Activated CD8-positive, alpha-beta memory T cell treated with anti-CD3 and anti-CD28 coated beads, Interleukin-2, amount 10 ng/mL, durations not matched to agents 7 days and 5 days (primary cell): Measurements from ENCODE around the gene TGFBI. TPM values are rescaled to one million over a fixed set of nuclear protein-coding genes. Genes with fewer than 3 reads are reported as not detected.

Experiments
- ATAC-seq: fragments of 150-1000 bp; cut with Tn5 transposase; one replicate; pipeline ENCODE4 v1.10.0; 2021; ENCODE audit warnings: moderate library complexity
- CTCF ChIA-PET: fragments of 350-600 bp; sonication (Branson Sonifier 250); formaldehyde crosslinking; loops from one replicate; lab custom pipeline; 2021; ENCODE audit warnings: antibody characterized with exemption; lab: Charles Lee
- DNase-seq: peaks from one replicate; pipeline ENCODE4 v3.0.0-alpha.2; 2020
- H3K27ac Mint-ChIP-seq: one replicate; pipeline ENCODE4 v1.8.0; 2021; ENCODE audit warnings: mild to moderate bottlenecking, mixed read lengths
- H3K27me3 Mint-ChIP-seq: one replicate; pipeline ENCODE4 v1.8.0; 2021; ENCODE audit warnings: mixed read lengths
- H3K36me3 Mint-ChIP-seq: one replicate; pipeline ENCODE4 v1.8.0; 2021; ENCODE audit warnings: mild to moderate bottlenecking, mixed read lengths
- H3K4me1 Mint-ChIP-seq: one replicate; pipeline ENCODE4 v1.8.0; 2021; ENCODE audit warnings: mixed read lengths
- H3K4me3 Mint-ChIP-seq: one replicate; pipeline ENCODE4 v1.8.0; 2021; ENCODE audit warnings: mild to moderate bottlenecking, moderate library complexity, mixed read lengths
- H3K9me3 Mint-ChIP-seq: one replicate; pipeline ENCODE4 v1.8.0; 2022; ENCODE audit warnings: low read depth, mixed read lengths
- total RNA-seq, 2 experiments: library from RNA; stranded (reverse); gene quantifications; one replicate each; pipeline ENCODE4 v1.2.3, GENCODE V29; 2021

The TGFBI gene
- total RNA-seq, 2 experiments from 2014 or later: 0.26 to 0.42 TPM

DNA sequence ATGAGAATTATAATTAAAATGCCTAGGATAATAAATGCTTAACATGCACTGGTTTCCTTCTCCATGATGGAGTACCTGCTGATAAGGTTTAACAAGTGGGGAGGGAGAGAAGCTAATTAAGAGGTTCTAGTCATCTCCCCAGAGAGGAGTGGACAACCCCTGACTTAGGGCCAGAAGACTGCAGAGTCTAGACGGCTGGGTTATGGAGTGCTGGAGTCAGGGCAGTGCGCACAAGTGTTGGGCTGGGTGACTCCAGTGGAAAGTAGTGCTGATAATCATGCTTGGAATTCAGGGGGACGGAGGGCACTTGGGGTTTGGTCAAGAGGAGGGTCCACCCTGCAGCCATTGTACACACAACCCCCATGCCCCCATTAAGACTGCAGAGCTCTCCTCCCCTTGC, 32.8 kb upstream of the TGFBI start:
- peaks cover 21% of the 10 kb centered on the region for H3K27me3 Mint-ChIP-seq
- H3K36me3 Mint-ChIP-seq: no peaks in the 10 kb centered on the region
- ATAC-seq (no peak), DNase-seq (no peak)
- no peaks in the 10 kb centered on the region for H3K9me3 Mint-ChIP-seq
- CTCF ChIA-PET: no interaction called here
- H3K27ac Mint-ChIP-seq: no peak overlapping the region
- H3K4me3 Mint-ChIP-seq: no peak overlapping the region
- no peaks in the 10 kb centered on the region for H3K4me1 Mint-ChIP-seq

DNA sequence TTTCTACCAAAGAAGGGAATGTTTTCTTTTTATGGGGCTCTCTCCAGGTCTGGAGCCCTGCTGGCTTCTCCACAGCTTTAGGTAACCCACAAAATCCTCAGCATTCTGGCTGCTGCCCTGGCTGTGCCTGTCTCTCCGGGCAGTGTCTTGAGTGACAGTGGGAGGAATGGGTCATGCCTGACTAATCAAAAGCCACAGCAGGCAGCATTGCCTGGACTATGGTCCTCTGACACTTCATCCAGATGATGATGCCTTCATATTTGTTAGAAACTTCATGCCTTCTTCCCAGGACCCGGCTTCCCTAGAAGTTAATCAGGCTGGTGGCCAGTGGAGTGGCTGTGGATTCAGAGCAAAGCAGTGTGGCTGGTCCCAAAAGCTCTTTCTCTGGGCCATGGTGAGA, 32.2 kb upstream of the TGFBI start:
- no peak for DNase-seq
- H3K9me3 Mint-ChIP-seq: no peaks in the 10 kb centered on the region
- no peaks in the 10 kb centered on the region for H3K4me1 Mint-ChIP-seq
- ATAC-seq: no peak
- H3K4me3 Mint-ChIP-seq: no peak overlapping the region
- CTCF ChIA-PET: no interaction called here
- peaks cover 22% of the 10 kb centered on the region for H3K27me3 Mint-ChIP-seq
- H3K27ac Mint-ChIP-seq: no peak overlapping the region
- H3K36me3 Mint-ChIP-seq: no peaks in the 10 kb centered on the region

DNA sequence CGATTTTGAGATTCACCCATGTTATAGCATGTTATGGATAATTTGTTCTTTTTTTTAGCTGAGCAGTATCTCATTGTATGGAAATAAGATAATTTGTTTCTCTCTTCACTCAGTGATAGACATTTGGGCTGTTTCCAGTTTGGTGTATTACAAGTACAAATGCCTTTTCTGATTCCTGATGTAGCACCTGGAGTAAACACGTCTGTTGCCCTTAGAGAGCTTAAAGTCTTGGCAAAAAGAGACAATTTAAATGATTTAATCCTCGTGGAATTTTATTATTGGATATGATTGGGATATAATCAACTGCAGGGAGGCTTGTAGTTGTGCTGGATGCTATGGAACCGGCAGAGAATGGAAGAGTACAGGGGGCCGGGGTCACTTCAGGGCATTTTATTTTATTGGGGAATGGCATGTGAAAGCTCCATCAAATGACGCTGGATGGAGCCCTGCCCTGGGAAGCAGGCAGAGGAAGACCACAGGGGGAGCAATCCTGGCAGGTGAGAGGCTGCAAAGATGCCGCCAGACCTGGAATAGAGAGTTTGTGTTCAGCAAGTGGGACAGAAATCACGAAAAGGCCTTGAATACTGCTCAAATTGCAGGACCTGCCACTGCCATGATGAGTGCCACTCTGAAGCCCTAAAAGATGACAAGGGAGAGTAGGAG, 31.0 kb upstream of the TGFBI start:
- H3K9me3 Mint-ChIP-seq: no peaks in the 10 kb centered on the region
- no peak for ATAC-seq
- H3K4me3 Mint-ChIP-seq: no peak overlapping the region
- H3K27me3 Mint-ChIP-seq: peaks cover 29% of the 10 kb centered on the region
- no peak for DNase-seq
- no peaks in the 10 kb centered on the region for H3K36me3 Mint-ChIP-seq
- no peak overlapping the region for H3K27ac Mint-ChIP-seq
- H3K4me1 Mint-ChIP-seq: no peaks in the 10 kb centered on the region
- CTCF ChIA-PET: no interaction called here

DNA sequence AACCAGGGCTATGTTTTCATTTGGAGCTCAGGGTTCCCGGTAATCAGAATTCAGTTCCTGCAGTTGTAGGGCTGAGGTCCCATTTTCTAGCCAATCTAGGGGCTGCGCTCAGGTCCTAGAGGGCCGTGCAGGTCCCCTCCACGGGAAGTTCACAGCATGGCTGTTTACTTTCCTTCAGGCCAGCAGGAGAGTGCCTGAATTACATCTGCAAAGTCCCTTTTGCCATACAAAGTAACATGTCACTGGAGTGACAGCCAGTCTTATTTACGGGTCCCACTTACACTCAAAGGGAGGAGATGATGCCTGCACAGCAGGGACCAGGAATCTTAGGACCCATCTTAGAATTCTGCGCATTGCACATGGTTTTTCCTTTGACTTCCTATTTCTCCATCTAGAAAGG, 29.9 kb upstream of the TGFBI start:
- H3K9me3 Mint-ChIP-seq: no peaks in the 10 kb centered on the region
- H3K4me3 Mint-ChIP-seq: no peak overlapping the region
- H3K27ac Mint-ChIP-seq: no peak overlapping the region
- H3K4me1 Mint-ChIP-seq: no peaks in the 10 kb centered on the region
- H3K27me3 Mint-ChIP-seq: peaks cover 23% of the 10 kb centered on the region
- CTCF ChIA-PET: no interaction called here
- DNase-seq (no peak), ATAC-seq (no peak)
- no peaks in the 10 kb centered on the region for H3K36me3 Mint-ChIP-seq

DNA sequence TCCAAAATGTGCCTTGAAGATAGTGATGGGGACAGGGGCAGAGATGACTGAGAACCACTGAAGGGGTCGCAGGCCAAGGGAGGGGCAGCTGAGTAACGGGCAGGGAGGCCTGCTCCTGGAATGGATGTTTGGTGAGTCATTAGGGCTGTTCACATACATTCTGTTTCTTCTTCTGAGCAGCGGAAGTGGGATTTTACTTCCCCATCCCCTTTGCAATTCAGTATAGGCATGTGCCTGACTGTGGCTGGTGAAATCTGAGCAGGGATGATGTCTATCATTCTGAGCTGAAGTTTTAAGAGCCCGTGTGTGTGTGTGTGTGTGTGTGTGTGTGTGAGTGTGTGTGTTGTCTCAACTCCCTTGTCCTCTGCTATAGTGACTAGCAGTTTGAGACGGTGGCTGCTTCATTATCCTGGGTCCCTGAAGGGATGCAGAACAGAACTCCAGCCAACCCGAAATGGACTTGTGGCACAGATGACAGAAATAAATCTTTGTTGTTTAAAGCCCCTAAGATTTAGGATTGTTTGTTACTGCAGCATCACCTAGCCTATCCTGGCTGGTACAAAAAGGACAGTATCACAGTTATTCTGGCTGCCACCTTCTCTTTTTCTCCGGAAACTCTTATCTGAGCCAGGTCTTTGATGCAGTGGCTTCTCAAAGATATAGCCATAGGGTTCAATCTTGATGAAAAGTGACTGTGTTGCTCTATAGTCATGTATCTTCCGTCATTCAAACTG, 29.2 kb upstream of the TGFBI start:
- peaks cover 20% of the 10 kb centered on the region for H3K27me3 Mint-ChIP-seq
- no peaks in the 10 kb centered on the region for H3K4me1 Mint-ChIP-seq
- DNase-seq: no peak
- no peak overlapping the region for H3K4me3 Mint-ChIP-seq
- no peak for ATAC-seq
- CTCF ChIA-PET: no interaction called here
- H3K36me3 Mint-ChIP-seq: no peaks in the 10 kb centered on the region
- no peaks in the 10 kb centered on the region for H3K9me3 Mint-ChIP-seq
- no peak overlapping the region for H3K27ac Mint-ChIP-seq

DNA sequence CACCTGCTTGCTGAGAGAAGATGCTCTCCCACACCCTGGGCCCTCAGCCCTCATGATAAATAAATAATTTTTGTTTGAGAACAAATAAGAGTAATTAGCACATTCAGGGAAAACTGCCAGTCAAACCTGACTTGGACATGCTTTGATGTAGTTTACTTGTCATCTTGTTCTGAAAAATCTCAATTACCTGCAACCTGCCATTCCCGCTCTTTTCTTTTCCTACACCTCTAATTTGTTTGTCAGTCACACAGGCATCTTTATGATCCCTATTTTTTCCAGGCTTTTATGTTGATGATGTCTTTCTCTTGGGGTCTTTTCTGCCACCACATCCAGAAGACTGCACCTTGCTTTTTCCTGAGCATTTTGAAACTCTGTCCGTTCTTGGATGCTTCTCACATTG, 28.6 kb upstream of the TGFBI start:
- CTCF ChIA-PET: no interaction called here
- no peaks in the 10 kb centered on the region for H3K36me3 Mint-ChIP-seq
- no peak overlapping the region for H3K4me3 Mint-ChIP-seq
- H3K4me1 Mint-ChIP-seq: no peaks in the 10 kb centered on the region
- H3K27me3 Mint-ChIP-seq: peaks cover 20% of the 10 kb centered on the region
- DNase-seq (no peak), ATAC-seq (no peak)
- no peaks in the 10 kb centered on the region for H3K9me3 Mint-ChIP-seq
- no peak overlapping the region for H3K27ac Mint-ChIP-seq

DNA sequence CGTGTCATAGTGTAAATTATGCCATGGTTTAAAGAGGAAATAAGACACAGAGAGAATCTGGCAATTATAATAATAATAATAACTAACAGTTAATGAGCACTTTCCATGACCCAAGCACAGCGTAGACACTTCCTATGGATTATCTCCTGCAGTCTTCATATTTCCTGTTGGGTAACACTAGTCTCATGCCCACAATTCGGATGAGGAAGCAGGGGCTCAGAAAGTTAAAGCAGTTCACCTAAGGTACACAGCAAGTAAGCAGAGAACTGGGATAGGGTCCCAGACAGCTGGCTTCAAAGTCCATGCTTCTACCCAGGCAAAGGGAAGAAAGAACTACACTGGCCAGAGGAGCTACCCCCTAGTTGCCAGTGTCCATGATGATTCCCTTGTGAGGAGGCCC, 27.9 kb upstream of the TGFBI start:
- Mint-ChIP-seq H3K4me3 (no peak overlapping the region), H3K9me3 (no peaks in the 10 kb centered on the region), H3K36me3 (no peaks in the 10 kb centered on the region), H3K4me1 (no peaks in the 10 kb centered on the region), H3K27ac (no peak overlapping the region), H3K27me3 (peaks cover 15% of the 10 kb centered on the region)
- ATAC-seq: no peak
- DNase-seq: no peak
- CTCF ChIA-PET: no interaction called here

DNA sequence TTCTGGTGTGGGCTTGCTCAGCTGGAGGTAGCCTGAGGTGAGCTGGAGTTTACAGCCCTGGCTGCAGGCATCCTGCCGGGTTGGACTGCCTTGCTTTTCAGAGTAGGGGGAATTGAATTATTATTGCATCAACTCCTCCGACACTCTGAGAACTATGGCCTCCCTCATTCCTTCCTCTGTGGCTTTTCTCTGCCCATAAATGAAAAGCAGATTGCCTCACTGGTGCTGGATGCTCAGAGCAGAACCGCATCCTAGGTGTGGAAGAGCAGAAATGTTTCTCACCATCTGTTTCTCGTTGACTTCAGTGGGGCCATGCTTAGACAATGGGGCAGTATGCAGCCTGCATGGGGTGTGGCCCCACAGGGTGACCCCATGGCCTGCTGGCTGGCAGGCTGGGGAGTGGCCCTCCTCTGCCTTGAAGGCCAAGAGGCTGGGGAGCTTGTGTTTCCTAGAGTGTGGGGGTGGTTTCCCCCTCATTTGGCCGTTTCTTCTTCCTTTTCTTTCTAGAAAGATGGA, 27.3 kb upstream of the TGFBI start:
- CTCF ChIA-PET: no interaction called here
- Mint-ChIP-seq H3K27me3 (peaks cover 12% of the 10 kb centered on the region), H3K4me3 (no peak overlapping the region), H3K27ac (no peak overlapping the region), H3K9me3 (no peaks in the 10 kb centered on the region), H3K4me1 (no peaks in the 10 kb centered on the region), H3K36me3 (no peaks in the 10 kb centered on the region)
- ATAC-seq (no peak), DNase-seq (no peak)

DNA sequence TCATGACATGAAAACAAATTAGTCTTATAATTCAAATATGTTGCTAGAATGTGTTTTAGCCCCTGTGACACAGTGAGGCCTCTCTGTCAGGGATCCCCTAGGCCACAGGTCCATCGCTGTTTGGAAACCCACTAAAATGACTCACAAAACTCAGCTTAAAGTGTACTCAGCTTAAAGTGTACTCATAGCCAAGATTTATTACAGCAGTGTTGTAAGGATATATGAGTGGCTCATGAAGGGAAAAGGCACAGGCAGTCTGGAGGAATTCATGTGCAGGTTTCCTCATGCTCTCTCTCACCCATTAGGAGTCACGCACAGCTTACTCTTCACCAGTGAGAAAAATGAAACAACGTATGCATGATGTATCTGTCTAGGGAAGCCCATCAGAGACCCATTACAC, 24.4 kb upstream of the TGFBI start:
- Mint-ChIP-seq H3K4me1 (no peaks in the 10 kb centered on the region), H3K9me3 (no peaks in the 10 kb centered on the region), H3K36me3 (no peaks in the 10 kb centered on the region), H3K4me3 (no peak overlapping the region), H3K27me3 (peaks cover 11% of the 10 kb centered on the region), H3K27ac (no peak overlapping the region)
- ATAC-seq (no peak), DNase-seq (no peak)
- CTCF ChIA-PET: no interaction called here

DNA sequence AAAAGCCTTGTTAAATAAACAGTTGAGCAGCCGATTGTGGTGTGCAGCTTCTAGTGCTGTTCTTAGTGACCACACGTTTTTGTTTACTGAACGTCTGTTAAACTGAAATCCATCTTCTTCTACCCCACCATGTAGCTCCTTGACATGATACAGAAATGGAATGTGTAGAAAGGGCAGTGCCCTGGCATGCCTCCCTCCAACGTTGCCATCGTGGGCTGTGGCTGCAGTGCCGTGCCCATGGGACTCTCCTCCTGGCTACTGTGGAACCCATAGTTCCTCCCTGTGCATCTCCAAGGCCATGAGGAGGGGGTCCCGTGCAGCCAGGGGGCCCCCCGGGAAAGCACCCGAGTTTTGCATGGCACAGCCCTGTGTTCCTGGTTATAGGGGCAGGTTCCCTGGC, 23.3 kb upstream of the TGFBI start:
- ATAC-seq (no peak), DNase-seq (no peak)
- no peaks in the 10 kb centered on the region for H3K9me3 Mint-ChIP-seq
- peaks cover 10% of the 10 kb centered on the region for H3K27me3 Mint-ChIP-seq
- H3K4me3 Mint-ChIP-seq: no peak overlapping the region
- H3K4me1 Mint-ChIP-seq: no peaks in the 10 kb centered on the region
- CTCF ChIA-PET: no interaction called here
- no peaks in the 10 kb centered on the region for H3K36me3 Mint-ChIP-seq
- no peak overlapping the region for H3K27ac Mint-ChIP-seq

DNA sequence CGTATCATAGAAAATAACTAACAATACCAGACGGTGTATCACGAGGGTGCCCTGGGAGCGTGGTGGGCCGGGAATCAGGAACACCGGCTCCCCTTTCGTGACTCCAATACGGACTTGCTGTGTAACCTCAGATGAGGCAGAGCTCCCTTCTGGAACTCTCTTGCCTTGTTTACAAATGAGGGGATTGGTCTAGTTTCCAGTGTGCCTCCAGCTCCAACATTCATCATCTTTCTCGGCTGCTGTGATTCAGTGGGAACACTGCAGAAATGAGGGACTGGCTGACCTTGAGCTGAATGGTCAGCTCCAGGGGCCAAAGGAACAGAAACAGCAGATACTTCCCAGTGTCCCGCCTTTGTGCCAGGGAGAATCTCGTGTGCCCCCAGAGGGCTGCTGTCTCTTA, 22.6 kb upstream of the TGFBI start:
- CTCF ChIA-PET: interaction anchor here (0.6 kb wide), 1 partner anchor 222 kb away, joined by 3 read pairs; no protein-coding TSS in a partner anchor
- H3K4me3 Mint-ChIP-seq: no peak overlapping the region
- H3K27ac Mint-ChIP-seq: no peak overlapping the region
- ATAC-seq: no peak
- no peaks in the 10 kb centered on the region for H3K9me3 Mint-ChIP-seq
- peaks cover 12% of the 10 kb centered on the region for H3K27me3 Mint-ChIP-seq
- H3K36me3 Mint-ChIP-seq: no peaks in the 10 kb centered on the region
- no peaks in the 10 kb centered on the region for H3K4me1 Mint-ChIP-seq
- no peak for DNase-seq

DNA sequence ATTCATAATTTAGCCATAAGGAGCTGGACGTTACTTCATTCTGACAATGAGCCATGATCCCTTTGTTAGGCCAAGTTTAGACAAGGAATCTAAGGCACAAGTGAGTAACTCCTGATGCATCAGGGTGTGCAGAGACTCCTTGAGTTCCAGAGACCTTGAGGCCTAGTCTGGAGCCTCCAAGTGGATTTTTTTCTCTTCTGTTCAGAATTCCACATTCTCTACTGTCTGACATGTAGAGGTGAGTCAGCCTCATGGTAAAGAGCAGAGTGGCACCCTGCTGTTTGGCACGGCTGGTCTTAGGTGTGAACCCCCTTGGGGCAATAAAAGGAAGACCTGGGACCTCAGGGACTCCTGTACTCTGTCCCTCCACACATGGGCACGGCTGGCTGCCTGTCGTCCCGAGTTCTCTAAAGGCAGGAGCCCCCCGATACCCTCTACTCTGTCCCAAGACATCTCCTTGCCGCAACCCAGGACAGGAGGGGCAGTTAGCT, 22.0 kb upstream of the TGFBI start:
- H3K36me3 Mint-ChIP-seq: no peaks in the 10 kb centered on the region
- DNase-seq (no peak), ATAC-seq (no peak)
- no peaks in the 10 kb centered on the region for H3K9me3 Mint-ChIP-seq
- CTCF ChIA-PET: no interaction called here
- H3K4me1 Mint-ChIP-seq: no peaks in the 10 kb centered on the region
- H3K27ac Mint-ChIP-seq: no peak overlapping the region
- peaks cover 14% of the 10 kb centered on the region for H3K27me3 Mint-ChIP-seq
- H3K4me3 Mint-ChIP-seq: no peak overlapping the region

DNA sequence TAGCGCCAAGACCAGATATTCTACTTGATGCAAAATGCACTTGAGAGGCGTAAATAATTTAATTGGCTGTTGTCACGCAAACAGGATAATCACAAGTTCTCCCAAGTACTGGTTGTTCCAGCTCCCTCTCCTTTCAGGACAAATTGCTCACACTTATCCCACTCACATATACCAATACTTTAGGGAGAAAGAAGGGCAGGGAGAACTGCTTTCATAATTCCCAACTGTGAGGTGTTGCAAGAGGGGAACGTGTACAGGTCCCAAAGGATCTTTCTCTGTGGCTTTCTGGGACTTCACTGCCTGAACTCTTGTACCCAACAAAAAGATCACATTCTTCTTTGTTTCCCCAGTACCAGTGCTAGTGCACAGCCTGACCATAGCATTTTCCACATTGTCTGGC, 21.5 kb upstream of the TGFBI start:
- H3K4me3 Mint-ChIP-seq: no peak overlapping the region
- H3K9me3 Mint-ChIP-seq: no peaks in the 10 kb centered on the region

DNA sequence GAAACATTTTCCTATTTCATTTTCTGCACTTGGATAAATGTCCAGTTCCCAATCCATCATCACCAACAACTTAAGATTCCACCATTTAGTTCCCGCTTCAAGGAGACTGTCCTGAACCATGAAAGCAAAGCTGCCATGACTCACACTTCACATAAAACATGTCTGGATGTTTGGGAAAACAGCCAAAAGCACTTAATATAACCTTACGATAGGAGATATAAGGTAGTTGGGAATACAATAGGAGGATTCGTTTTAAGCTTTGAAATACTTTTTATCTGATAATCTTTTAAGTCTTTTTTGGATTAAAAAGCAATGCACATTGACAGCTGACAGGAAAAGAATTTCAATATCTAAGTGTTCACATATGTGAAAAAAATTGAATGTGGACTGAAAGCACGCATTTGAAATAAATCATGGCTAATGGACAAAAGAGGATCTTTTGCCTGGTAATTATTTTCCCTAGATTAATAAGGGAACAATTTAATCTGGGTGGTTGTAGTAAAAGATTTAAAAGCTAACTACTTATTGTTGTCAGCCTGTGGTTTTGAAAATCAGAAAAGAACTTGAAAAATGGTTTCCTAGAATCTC, 17.3 kb upstream of the TGFBI start:
- Mint-ChIP-seq H3K4me3 (no peak overlapping the region), H3K27ac (no peak overlapping the region), H3K36me3 (no peaks in the 10 kb centered on the region), H3K9me3 (no peaks in the 10 kb centered on the region), H3K27me3 (peaks cover 25% of the 10 kb centered on the region), H3K4me1 (no peaks in the 10 kb centered on the region)
- DNase-seq (no peak), ATAC-seq (no peak)
- CTCF ChIA-PET: no interaction called here

More for the DNA sequence above, 21.5 kb upstream of the TGFBI start:
- CTCF ChIA-PET: no interaction called here
- Mint-ChIP-seq H3K4me1 (no peaks in the 10 kb centered on the region), H3K27ac (no peak overlapping the region), H3K27me3 (peaks cover 14% of the 10 kb centered on the region), H3K36me3 (no peaks in the 10 kb centered on the region)
- no peak for ATAC-seq
- DNase-seq: no peak
